GM12878 (cell line): ENCODE data around the gene RSBN1L.

Experiments
- BCLAF1 ChIP-seq: fragments of 450-650 bp; IDR thresholded peaks from 2 replicates; pipeline ENCODE4 v1.6.1; 2017; ENCODE audit warnings: antibody characterized with exemption, mild to moderate bottlenecking, moderate library complexity
- CTCF ChIP-seq, 3 experiments: IDR thresholded peaks in 2 of 3; conservative IDR thresholded peaks in 1 of 3; 2 replicates each; pipeline ENCODE4 v1.5.1; 2011; ENCODE audit warnings: low read depth in 3 of 3, low read length in 3 of 3, mild to moderate bottlenecking in 3 of 3, control low read depth in 2 of 3, moderate library complexity in 2 of 3, inconsistent platforms in 1 of 3, mixed read lengths in 1 of 3; ENCODE audit not compliant: control insufficient read depth in 2 of 3, insufficient read depth in 1 of 3; ENCODE audit errors: extremely low read depth in 1 of 3
- EGR1 ChIP-seq, 2 experiments: IDR thresholded peaks; 1 replicate in 1 of 2; 2 replicates in 1 of 2; pipeline ENCODE4 v1.6.1; 2011 to 2012; ENCODE audit warnings: low read depth in 2 of 2, low read length in 2 of 2, borderline replicate concordance in 1 of 2, mild to moderate bottlenecking in 1 of 2, moderate library complexity in 1 of 2
- EP300 ChIP-seq, 2 experiments: fragments of 150-350 bp in 1 of 2; IDR thresholded peaks; 2 replicates each; pipeline ENCODE4 v1.6.1; 2011 to 2012; ENCODE audit warnings: low read depth in 2 of 2, low read length in 2 of 2, borderline replicate concordance in 1 of 2, improper control_type of control experiment in 1 of 2, inconsistent platforms in 1 of 2; ENCODE audit not compliant: control insufficient read depth in 1 of 2
- FOXK2 ChIP-seq: fragments of 450-650 bp; IDR thresholded peaks from 2 replicates; pipeline ENCODE4 v1.6.1; 2017; ENCODE audit warnings: mild to moderate bottlenecking, moderate library complexity
- IKZF2 ChIP-seq, 2 experiments: fragments of 450-650 bp; IDR thresholded peaks; 2 replicates each; pipeline ENCODE4 v1.6.1; 2017; ENCODE audit warnings: mild to moderate bottlenecking in 2 of 2, moderate library complexity in 2 of 2
- MYB ChIP-seq: fragments of 150-350 bp; IDR thresholded peaks from 2 replicates; pipeline ENCODE4 v1.6.1; 2014; ENCODE audit warnings: mild to moderate bottlenecking, low read depth, low read length, borderline replicate concordance
- PRDM15 ChIP-seq: fragments of 450-650 bp; formaldehyde crosslinking; IDR thresholded peaks from 2 replicates; pipeline ENCODE4 v1.4.0; 2020; ENCODE audit warnings: mild to moderate bottlenecking, moderate library complexity
- REST ChIP-seq: IDR thresholded peaks from 2 replicates; pipeline ENCODE4 v1.6.1; 2012; ENCODE audit warnings: mild to moderate bottlenecking, low read depth, low read length
- SP1 ChIP-seq: IDR thresholded peaks from one replicate; pipeline ENCODE4 v1.6.1; 2011; ENCODE audit warnings: low read depth, low read length
- SUZ12 ChIP-seq: fragments of 200-600 bp; sonication (generic); IDR thresholded peaks from one replicate; pipeline ENCODE4 v1.6.1; 2018; ENCODE audit warnings: antibody characterized with exemption, mild to moderate bottlenecking; ENCODE audit not compliant: unreplicated experiment
- TAF1 ChIP-seq: IDR thresholded peaks from 2 replicates; pipeline ENCODE4 v1.6.1; 2011; ENCODE audit warnings: mild to moderate bottlenecking, low read depth, low read length, borderline replicate concordance
- USF1 ChIP-seq: IDR thresholded peaks from 2 replicates; pipeline ENCODE4 v1.6.1; 2011; ENCODE audit warnings: borderline replicate concordance, low read depth, mild to moderate bottlenecking, moderate library complexity, mixed read lengths, low read length; ENCODE audit not compliant: insufficient read depth; ENCODE audit errors: extremely low read length
- ZNF207 ChIP-seq: fragments of 450-650 bp; IDR thresholded peaks from 2 replicates; pipeline ENCODE4 v1.6.1; 2014; ENCODE audit warnings: antibody characterized with exemption, mild to moderate bottlenecking, borderline replicate concordance

- TF ChIP-seq SP1 (no peak), REST (no peak), IKZF2 (IDR thresholded peaks at IDR 0.05) (no peak), ZNF207 (no peak), TAF1 (no peak), BCLAF1 (no peak), EP300 (IDR thresholded peaks at IDR 0.05; ENCODE audit: borderline replicate concordance in 1 of 2, control insufficient read depth in 1 of 2, low read depth in 2 of 2, low read length in 2 of 2) (no peak), CTCF (IDR thresholded peaks at IDR 0.05 in 2 of 3, conservative IDR thresholded peaks at IDR 0.05 in 1 of 3; ENCODE audit: control insufficient read depth in 2 of 3, extremely low read depth in 1 of 3, insufficient read depth in 1 of 3, low read depth in 3 of 3, low read length in 3 of 3) (peak; percentile 61 to 79 (median 78)), EGR1 (IDR thresholded peaks at IDR 0.05; ENCODE audit: borderline replicate concordance in 1 of 2, low read depth in 2 of 2, low read length in 2 of 2) (no peak), PRDM15 (CRISPR knock-in tag) (no peak), MYB (no peak), FOXK2 (no peak), USF1 (no peak), SUZ12 (no peak)
These were observed 63.1 kb downstream of the RSBN1L start for GRCh38 chr7:77759294-77759889.
